GM19438 (cell line): ENCODE measurements around the gene CLEC2B.

Source experiments
- ATAC-seq: cut with Tn5 transposase; IDR thresholded peaks from one replicate; pipeline ENCODE4 v1.9.1; 2021; ENCODE audit warnings: low read depth; ENCODE audit not compliant: unreplicated experiment

CLEC2B gene

GRCh38 chr12:9810671-9811070 lies 58.5 kb downstream of the CLEC2B start:
- ATAC-seq, result no peak

GRCh38 chr12:9809866-9810265 lies 59.3 kb downstream of the CLEC2B start:
- no peak for ATAC-seq

- ATAC-seq, result no peak
Observed at GRCh38 chr12:9809338-9809737, 59.8 kb downstream of the CLEC2B start.

- ATAC-seq, result no peak
Observed at GRCh38 chr12:9808504-9808903, 60.6 kb downstream of the CLEC2B start.

- ATAC-seq, result no peak
Observed at GRCh38 chr12:9806714-9807113, 62.4 kb downstream of the CLEC2B start.

GRCh38 chr12:9805883-9806282 lies 63.3 kb downstream of the CLEC2B start:
- ATAC-seq, result no peak
